Skeletal muscle tissue (tissue), 4 donors: ENCODE measurements around the gene GPX4. TPM values are rescaled to one million over a fixed set of nuclear protein-coding genes. Genes with fewer than 3 reads are reported as not detected.

ENCODE experiments used
- H3K27ac ChIP-seq: one replicate; pipeline ENCODE4 v1.7.0; 2013; ENCODE audit warnings: mild to moderate bottlenecking, low read depth, low read length, inconsistent platforms
- H3K27me3 ChIP-seq, 3 donors: one replicate each; pipeline ENCODE4 v1.7.0; 2013; ENCODE audit warnings: low read length in 3 of 3; ENCODE audit not compliant: control insufficient read depth in 3 of 3, insufficient read depth in 3 of 3
- H3K36me3 ChIP-seq, 3 donors: one replicate each; pipeline ENCODE4 v1.7.0; 2013; ENCODE audit warnings: low read length in 3 of 3; ENCODE audit not compliant: control insufficient read depth in 3 of 3, insufficient read depth in 3 of 3
- H3K4me1 ChIP-seq, 3 donors: one replicate each; pipeline ENCODE4 v1.7.0; 2013; ENCODE audit warnings: low read length in 3 of 3, mild to moderate bottlenecking in 3 of 3; ENCODE audit not compliant: control insufficient read depth in 3 of 3, insufficient read depth in 3 of 3
- H3K4me3 ChIP-seq, 3 donors: one replicate each; pipeline ENCODE4 v1.7.0; 2013; ENCODE audit warnings: low read length in 3 of 3
- H3K9ac ChIP-seq, 3 donors: one replicate each; pipeline ENCODE4 v1.7.0; 2013; ENCODE audit warnings: low read length in 3 of 3, mild to moderate bottlenecking in 3 of 3, moderate library complexity in 2 of 3, low read depth in 1 of 3
- H3K9me3 ChIP-seq, 3 donors: one replicate each; pipeline ENCODE4 v1.7.0; 2013; ENCODE audit warnings: low read length in 3 of 3; ENCODE audit not compliant: control insufficient read depth in 3 of 3
- total RNA-seq: library from RNA; depleted of rRNA; stranded (reverse); fragments of >200 nt; gene quantifications from one replicate; pipeline ENCODE4 v1.2.3, GENCODE V29; 2014
- donor health status: Osteomylitis.

GPX4 gene
- total RNA-seq, 1 donor from 2014 or later = 139 TPM

GRCh38 chr19:1140272-1141027 is 36.7 kb downstream of the GPX4 start:
- H3K9me3 ChIP-seq = no peaks in the 10 kb centered on the region
- peaks cover 5 to 15% (median 12%) of the 10 kb centered on the region in 3 donors for H3K36me3 ChIP-seq
- H3K9ac ChIP-seq = no peak overlapping the region
- no peak overlapping the region for H3K4me3 ChIP-seq
- peaks cover 0 to 13% (median 10%) of the 10 kb centered on the region in 3 donors for H3K4me1 ChIP-seq
- no peak overlapping the region for H3K27ac ChIP-seq
- H3K27me3 ChIP-seq = no peaks in the 10 kb centered on the region

- H3K27ac ChIP-seq = no peak overlapping the region
- no peaks in the 10 kb centered on the region for H3K9me3 ChIP-seq
- peaks cover 7 to 17% (median 15%) of the 10 kb centered on the region in 3 donors for H3K36me3 ChIP-seq
- peaks cover 0 to under 1% (median 0%) of the 10 kb centered on the region in 3 donors for H3K4me1 ChIP-seq
- H3K27me3 ChIP-seq = no peaks in the 10 kb centered on the region
- no peak overlapping the region for H3K4me3 ChIP-seq
- H3K9ac ChIP-seq = no peak overlapping the region
Measured at GRCh38 chr19:1141944-1142343, 38.1 kb downstream of the GPX4 start.

GRCh38 chr19:1143828-1144399 is 40.1 kb downstream of the GPX4 start:
- no peaks in the 10 kb centered on the region for H3K27me3 ChIP-seq
- H3K4me3 ChIP-seq = no peak overlapping the region
- no peak overlapping the region for H3K9ac ChIP-seq
- no peaks in the 10 kb centered on the region for H3K4me1 ChIP-seq
- no peaks in the 10 kb centered on the region for H3K9me3 ChIP-seq
- H3K27ac ChIP-seq = no peak overlapping the region
- peaks cover 7 to 16% (median 15%) of the 10 kb centered on the region in 3 donors for H3K36me3 ChIP-seq

- Histone ChIP-seq H3K9me3 (no peaks in the 10 kb centered on the region), H3K4me3 (no peak overlapping the region), H3K27ac (no peak overlapping the region), H3K9ac (no peak overlapping the region), H3K36me3 (peaks cover 7 to 20% (median 15%) of the 10 kb centered on the region in 3 donors), H3K27me3 (no peaks in the 10 kb centered on the region), H3K4me1 (no peaks in the 10 kb centered on the region)
Measured at GRCh38 chr19:1144741-1145140, 40.9 kb downstream of the GPX4 start.

- Histone ChIP-seq H3K27ac (no peak overlapping the region), H3K4me3 (no peak overlapping the region), H3K9ac (no peak overlapping the region), H3K9me3 (no peaks in the 10 kb centered on the region), H3K27me3 (no peaks in the 10 kb centered on the region), H3K4me1 (peaks cover 0 to 5% (median 3%) of the 10 kb centered on the region in 3 donors), H3K36me3 (peaks cover 7 to 18% (median 15%) of the 10 kb centered on the region in 3 donors)
Measured at GRCh38 chr19:1145635-1146411, 42.0 kb downstream of the GPX4 start.

GRCh38 chr19:1146412-1146699 is 42.6 kb downstream of the GPX4 start:
- no peak overlapping the region for H3K4me3 ChIP-seq

GRCh38 chr19:1146858-1147780 is 43.3 kb downstream of the GPX4 start:
- no peak overlapping the region for H3K4me3 ChIP-seq
- H3K9me3 ChIP-seq = no peaks in the 10 kb centered on the region
- H3K9ac ChIP-seq = no peak overlapping the region
- H3K27ac ChIP-seq = no peak overlapping the region
- H3K4me1 ChIP-seq = peaks cover 5 to 16% (median 16%) of the 10 kb centered on the region in 3 donors
- H3K36me3 ChIP-seq = peaks cover 10 to 18% (median 11%) of the 10 kb centered on the region in 3 donors
- no peaks in the 10 kb centered on the region for H3K27me3 ChIP-seq

More at GRCh38 chr19:1146412-1146699, 42.6 kb downstream of the GPX4 start:
- H3K27me3 ChIP-seq = no peaks in the 10 kb centered on the region
- no peaks in the 10 kb centered on the region for H3K9me3 ChIP-seq
- peaks cover 2 to 9% (median 8%) of the 10 kb centered on the region in 3 donors for H3K4me1 ChIP-seq
- no peak overlapping the region for H3K9ac ChIP-seq
- no peak overlapping the region for H3K27ac ChIP-seq
- peaks cover 9 to 18% (median 15%) of the 10 kb centered on the region in 3 donors for H3K36me3 ChIP-seq

GRCh38 chr19:1147934-1148549 is 44.2 kb downstream of the GPX4 start:
- Histone ChIP-seq H3K36me3 (peaks cover 8 to 15% (median 8%) of the 10 kb centered on the region in 3 donors), H3K27me3 (no peaks in the 10 kb centered on the region), H3K4me3 (no peak overlapping the region)

More at GRCh38 chr19:1147934-1148549, 44.2 kb downstream of the GPX4 start:
- Histone ChIP-seq H3K4me1 (peaks cover 13 to 23% (median 22%) of the 10 kb centered on the region in 3 donors), H3K9ac (no peak overlapping the region), H3K27ac (no peak overlapping the region), H3K9me3 (no peaks in the 10 kb centered on the region)
